Neural progenitor cell (in vitro differentiated cells): Measurements from ENCODE around the gene KRT25. TPM values are rescaled to one million over a fixed set of nuclear protein-coding genes. Genes with fewer than 3 reads are reported as not detected.
"Not testable (repeated sequence)": the region's sequence is repeated elsewhere in the genome, so short reads cannot be mapped to it uniquely, and the experiment has no call there.

Experiments used
- DNase-seq: peaks from one replicate; pipeline ENCODE4 v3.0.0-alpha.2; 2016; ENCODE audit warnings: low spot score
- H2AFZ ChIP-seq: fragments of 200-600 bp; sonication (generic); replicated peaks from 2 replicates; pipeline ENCODE4 v1.6.1; 2016; ENCODE audit warnings: antibody characterized with exemption
- H3F3A ChIP-seq: fragments of 200-600 bp; sonication (generic); 2 replicates; pipeline ENCODE4 v1.6.1; 2016; ENCODE audit warnings: antibody characterized with exemption, low read depth
- H3K27ac ChIP-seq: fragments of 200-600 bp; sonication (generic); 2 replicates; pipeline ENCODE4 v1.5.1; 2016; ENCODE audit warnings: mild to moderate bottlenecking
- H3K27me3 ChIP-seq: fragments of 200-600 bp; sonication (generic); 2 replicates; pipeline ENCODE4 v1.6.1; 2016; ENCODE audit warnings: mild to moderate bottlenecking, moderate library complexity
- H3K36me3 ChIP-seq: fragments of 200-600 bp; sonication (generic); 2 replicates; pipeline ENCODE4 v1.5.1; 2016
- H3K4me1 ChIP-seq: fragments of 200-600 bp; sonication (generic); 2 replicates; pipeline ENCODE4 v1.6.1; 2016; ENCODE audit warnings: mixed run types
- H3K4me2 ChIP-seq: fragments of 200-600 bp; sonication (generic); 2 replicates; pipeline ENCODE4 v1.6.1; 2016
- H3K4me3 ChIP-seq: fragments of 200-600 bp; sonication (generic); 2 replicates; pipeline ENCODE4 v1.5.1; 2016
- H3K79me2 ChIP-seq: fragments of 200-600 bp; sonication (generic); 2 replicates; pipeline ENCODE4 v1.6.1; 2016; ENCODE audit warnings: low read depth
- H3K9ac ChIP-seq: fragments of 200-600 bp; sonication (generic); 2 replicates; pipeline ENCODE4 v1.6.1; 2016
- H3K9me3 ChIP-seq: fragments of 200-600 bp; sonication (generic); 2 replicates; pipeline ENCODE4 v1.5.1; 2016; ENCODE audit warnings: low read depth
- H4K20me1 ChIP-seq: fragments of 200-600 bp; sonication (generic); 2 replicates; pipeline ENCODE4 v1.6.1; 2016; ENCODE audit warnings: low read depth
- H3K27ac Mint-ChIP-seq: 3 replicates; pipeline ENCODE4 v1.8.0; 2021; ENCODE audit warnings: mixed read lengths
- H3K27me3 Mint-ChIP-seq: 2 replicates; pipeline ENCODE4 v1.8.0; 2022; ENCODE audit warnings: low read depth, mild to moderate bottlenecking, inconsistent platforms, moderate library complexity, mixed read lengths; ENCODE audit not compliant: insufficient read depth
- H3K36me3 Mint-ChIP-seq: 3 replicates; pipeline ENCODE4 v1.8.0; 2021; ENCODE audit warnings: mixed read lengths
- H3K4me1 Mint-ChIP-seq: 3 replicates; pipeline ENCODE4 v1.8.0; 2021; ENCODE audit warnings: mixed read lengths
- H3K4me3 Mint-ChIP-seq: 3 replicates; pipeline ENCODE4 v1.8.0; 2021; ENCODE audit warnings: mild to moderate bottlenecking, moderate library complexity, mixed read lengths
- H3K9me3 Mint-ChIP-seq: 3 replicates; pipeline ENCODE4 v1.8.0; 2020; ENCODE audit warnings: mixed read lengths
- CTCF ChIP-seq: fragments of 200-600 bp; sonication (generic); IDR thresholded peaks from 2 replicates; pipeline ENCODE4 v1.5.1; 2017; ENCODE audit warnings: antibody characterized with exemption, mild to moderate bottlenecking
- EZH2 ChIP-seq: fragments of 200-600 bp; sonication (generic); IDR thresholded peaks from 2 replicates; pipeline ENCODE4 v1.6.1; 2017; ENCODE audit warnings: antibody characterized with exemption, mild to moderate bottlenecking, moderate library complexity
- EZH2phosphoT487 ChIP-seq: fragments of 200-600 bp; sonication (generic); IDR thresholded peaks from 2 replicates; pipeline ENCODE4 v1.6.1; 2017; ENCODE audit warnings: antibody characterized with exemption
- total RNA-seq: library from RNA; depleted of rRNA; stranded (reverse); fragments of >200 nt; gene quantifications from 2 replicates; pipeline ENCODE4 v1.2.3, GENCODE V29; 2015; ENCODE audit warnings: low replicate concordance

KRT25 gene
- total RNA-seq, 1 donor from 2014 or later, result not detected

- Histone ChIP-seq H3K4me3 (no peak overlapping the region), H3K36me3 (no peaks in the 10 kb centered on the region), H3K27me3 (peaks cover 8% of the 10 kb centered on the region), H3K9ac (no peak overlapping the region), H3K79me2 (no peaks in the 10 kb centered on the region), H2AFZ (no peak overlapping the region), H3K9me3 (peaks cover 6% of the 10 kb centered on the region), H3K27ac (no peak overlapping the region), H4K20me1 (no peaks in the 10 kb centered on the region), H3K4me2 (no peak overlapping the region), H3K4me1 (no peaks in the 10 kb centered on the region), H3F3A (no peaks in the 10 kb centered on the region)
- H3K4me3 Mint-ChIP-seq, result no peak overlapping the region
- no peaks in the 10 kb centered on the region for H3K4me1 Mint-ChIP-seq
- peaks cover 2% of the 10 kb centered on the region for H3K27me3 Mint-ChIP-seq
- H3K9me3 Mint-ChIP-seq, result no peaks in the 10 kb centered on the region
- TF ChIP-seq CTCF (no peak), EZH2phosphoT487 (no peak), EZH2 (no peak)
- no peak for DNase-seq
- H3K36me3 Mint-ChIP-seq, result no peaks in the 10 kb centered on the region
- H3K27ac Mint-ChIP-seq, result no peak overlapping the region
These were observed 1.3 kb downstream of the KRT25 start for GRCh38 chr17:40753804-40754203.

GRCh38 chr17:40751065-40751464 lies 4.1 kb downstream of the KRT25 start:
- no peaks in the 10 kb centered on the region for H3K36me3 Mint-ChIP-seq
- TF ChIP-seq CTCF (no peak), EZH2 (no peak), EZH2phosphoT487 (no peak)

GRCh38 chr17:40750391-40750790 lies 4.7 kb downstream of the KRT25 start:
- Histone ChIP-seq H3K4me3 (no peak overlapping the region), H3K79me2 (no peaks in the 10 kb centered on the region), H3K4me1 (no peaks in the 10 kb centered on the region), H3F3A (no peaks in the 10 kb centered on the region), H3K9me3 (no peaks in the 10 kb centered on the region), H3K36me3 (no peaks in the 10 kb centered on the region), H3K9ac (no peak overlapping the region), H2AFZ (no peak overlapping the region), H3K27ac (no peak overlapping the region), H3K27me3 (peaks cover 8% of the 10 kb centered on the region), H4K20me1 (no peaks in the 10 kb centered on the region), H3K4me2 (no peak overlapping the region)
- peaks cover 3% of the 10 kb centered on the region for H3K4me1 Mint-ChIP-seq
- no peak for DNase-seq
- H3K27me3 Mint-ChIP-seq, result peaks cover 2% of the 10 kb centered on the region
- H3K36me3 Mint-ChIP-seq, result no peaks in the 10 kb centered on the region
- no peak overlapping the region for H3K27ac Mint-ChIP-seq
- no peak overlapping the region for H3K4me3 Mint-ChIP-seq
- no peaks in the 10 kb centered on the region for H3K9me3 Mint-ChIP-seq
- TF ChIP-seq CTCF (no peak), EZH2phosphoT487 (no peak), EZH2 (no peak)

More at GRCh38 chr17:40751065-40751464, 4.1 kb downstream of the KRT25 start:
- DNase-seq, result no peak
- Mint-ChIP-seq H3K4me3 (no peak overlapping the region), H3K27me3 (peaks cover 2% of the 10 kb centered on the region), H3K27ac (no peak overlapping the region), H3K4me1 (no peaks in the 10 kb centered on the region), H3K9me3 (no peaks in the 10 kb centered on the region)
- Histone ChIP-seq H3K9ac (no peak overlapping the region), H3K36me3 (no peaks in the 10 kb centered on the region), H3K4me1 (no peaks in the 10 kb centered on the region), H3K27ac (no peak overlapping the region), H3K79me2 (no peaks in the 10 kb centered on the region), H3F3A (no peaks in the 10 kb centered on the region), H4K20me1 (no peaks in the 10 kb centered on the region), H2AFZ (no peak overlapping the region), H3K9me3 (no peaks in the 10 kb centered on the region), H3K27me3 (peaks cover 8% of the 10 kb centered on the region), H3K4me3 (no peak overlapping the region), H3K4me2 (no peak overlapping the region)

GRCh38 chr17:40748666-40749065 lies 6.5 kb downstream of the KRT25 start:
- not testable (repeated sequence) for H3K79me2 ChIP-seq, H3K36me3 ChIP-seq, H3K36me3 Mint-ChIP-seq, H2AFZ ChIP-seq, H3K4me3 Mint-ChIP-seq, H3K9me3 ChIP-seq, H3K4me1 Mint-ChIP-seq, H3K27me3 Mint-ChIP-seq, H3K9me3 Mint-ChIP-seq, H3K27me3 ChIP-seq, H3K27ac ChIP-seq, H4K20me1 ChIP-seq, H3K9ac ChIP-seq, H3K4me1 ChIP-seq, H3K27ac Mint-ChIP-seq, H3F3A ChIP-seq, H3K4me3 ChIP-seq, DNase-seq, H3K4me2 ChIP-seq
